LoVo (cell line): ENCODE measurements around the gene BRDT.
A peak's percentile ranks its signal among the peaks of the same experiment; 100 is the strongest.

Experiments
- DNase-seq: peaks from one replicate; pipeline ENCODE4 v3.0.0-alpha.2; 2016; ENCODE audit warnings: low spot score

The BRDT gene

GRCh38 chr1:91949356-91949699 lies at the start of gene BRDT:
Gene BRDT (plus strand): TSS chr1:91949401. CDS start chr1:91962755, 13,354 bp downstream.
- DNase-seq, result no peak

DNA sequence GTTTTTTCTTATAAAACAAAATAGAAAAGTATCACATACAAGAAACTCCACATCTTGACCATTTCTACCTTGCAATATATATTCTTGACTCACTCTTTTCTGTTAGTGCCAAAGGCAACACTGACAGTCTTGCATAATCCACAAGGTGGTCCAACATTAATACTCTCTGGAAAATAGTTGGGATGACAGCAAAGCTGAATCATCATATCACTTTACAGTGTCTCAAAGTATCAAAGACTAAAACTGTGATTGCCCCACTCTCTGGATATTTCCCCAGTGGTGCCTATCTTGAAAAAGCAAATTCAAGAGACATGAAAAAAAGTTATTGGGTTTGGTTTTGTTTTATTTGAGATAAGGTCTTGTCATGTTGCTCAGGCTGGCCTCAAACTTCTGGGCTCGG lies 48.6 kb upstream of the BRDT start:
- DNase-seq, result peak; percentile 29

DNA sequence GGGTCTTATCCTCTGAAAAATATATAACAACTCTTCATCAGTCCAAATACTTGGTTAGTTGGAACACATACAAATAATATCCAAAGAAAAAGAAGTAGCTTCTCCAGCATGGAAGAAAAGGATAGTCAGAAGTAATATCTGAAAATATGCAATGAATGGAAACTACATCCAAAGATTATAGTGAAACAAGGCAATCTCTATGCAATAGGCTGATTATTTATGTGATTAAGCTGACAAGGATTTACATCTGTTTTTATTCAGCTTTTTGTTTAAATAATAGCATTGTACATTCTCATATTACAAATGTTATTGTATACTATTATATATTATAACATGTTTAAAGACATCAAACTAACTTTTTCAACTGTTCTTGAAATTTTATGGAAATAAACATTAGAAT lies 48.0 kb upstream of the BRDT start:
- DNase-seq, result no peak

DNA sequence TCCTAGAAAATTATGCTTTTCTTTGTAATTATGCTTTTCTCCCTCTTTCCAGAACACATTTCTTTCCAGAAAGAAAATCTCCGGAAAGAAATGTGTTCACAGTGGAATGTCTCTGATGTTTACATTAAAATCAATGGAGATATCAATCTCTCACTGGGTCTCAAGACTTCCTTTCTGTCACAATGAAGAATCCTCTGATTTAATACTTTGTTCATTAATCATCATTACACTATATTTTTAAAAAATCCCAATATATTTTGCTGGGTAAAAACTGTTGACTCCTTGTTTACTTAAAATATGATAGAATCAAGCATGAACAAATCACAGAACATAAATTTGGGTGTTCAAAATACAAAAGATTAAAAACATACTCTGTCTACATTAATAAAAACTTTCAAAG lies 36.9 kb upstream of the BRDT start:
- no peak for DNase-seq

- no peak for DNase-seq
Measured at GRCh38 chr1:91913018-91913417, 36.2 kb upstream of the BRDT start.

- no peak for DNase-seq
Measured at GRCh38 chr1:91916046-91916445, 33.2 kb upstream of the BRDT start.

GRCh38 chr1:91916811-91917460 lies 32.3 kb upstream of the BRDT start:
- no peak for DNase-seq

GRCh38 chr1:91919962-91920361 lies 29.2 kb upstream of the BRDT start:
- DNase-seq, result no peak

GRCh38 chr1:91924146-91924545 lies 25.1 kb upstream of the BRDT start:
- DNase-seq, result peak; percentile 45

DNA sequence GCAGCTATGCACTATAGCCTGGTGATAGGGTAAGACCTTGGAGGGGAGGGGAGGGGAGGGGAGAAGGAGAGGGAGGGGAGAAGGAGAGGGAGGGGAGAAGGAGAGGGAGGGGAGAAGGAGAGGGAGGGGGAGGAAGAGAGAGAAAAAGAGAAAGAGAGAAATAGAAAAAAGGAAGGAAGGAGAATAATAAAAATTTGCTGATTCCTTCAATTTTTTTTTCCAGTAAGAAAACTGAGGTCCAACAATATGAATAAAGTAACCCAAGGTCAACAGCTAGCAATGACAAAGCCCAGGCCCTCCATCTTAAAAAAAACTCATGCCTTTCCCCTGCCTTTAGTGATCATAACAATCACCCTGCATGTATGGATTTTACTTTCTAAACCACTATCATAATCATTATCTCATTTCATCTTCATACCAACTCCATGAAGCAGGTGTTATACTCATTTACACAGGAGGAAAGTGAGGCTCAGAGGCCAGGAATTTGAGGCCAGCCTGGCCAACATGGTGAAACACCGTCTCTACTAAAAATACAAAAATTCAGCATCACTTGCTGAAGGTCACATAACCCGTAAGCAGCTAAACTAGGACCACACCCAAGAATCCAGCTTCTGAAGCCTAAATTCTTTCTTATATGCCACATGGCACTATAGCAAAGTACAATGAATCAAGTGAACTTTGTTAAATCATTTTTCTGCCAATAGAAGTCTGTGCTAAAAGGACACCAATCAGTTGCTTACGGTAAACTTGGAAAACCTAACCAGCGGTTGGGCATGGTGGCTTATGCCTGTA lies 23.4 kb upstream of the BRDT start:
- no peak for DNase-seq

DNA sequence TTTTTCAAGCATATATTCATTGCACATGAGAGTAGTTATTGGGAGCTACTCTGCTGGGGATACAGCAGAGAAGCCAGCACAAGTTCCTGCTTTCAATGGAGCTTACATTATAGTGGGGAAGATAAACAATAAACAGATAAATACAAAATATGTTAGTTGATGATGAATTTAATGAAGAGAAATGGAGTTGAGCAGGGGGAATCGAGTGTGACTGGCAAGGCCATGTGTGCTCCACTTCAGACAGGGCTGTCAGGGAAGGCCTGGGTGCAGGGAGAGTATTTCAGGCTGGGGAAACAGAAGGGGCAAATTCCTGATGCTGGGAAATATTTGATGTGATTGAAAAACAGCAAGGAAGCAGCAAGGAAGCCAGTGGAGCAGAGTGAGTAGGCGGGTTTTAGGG lies 21.2 kb upstream of the BRDT start:
- no peak for DNase-seq

DNA sequence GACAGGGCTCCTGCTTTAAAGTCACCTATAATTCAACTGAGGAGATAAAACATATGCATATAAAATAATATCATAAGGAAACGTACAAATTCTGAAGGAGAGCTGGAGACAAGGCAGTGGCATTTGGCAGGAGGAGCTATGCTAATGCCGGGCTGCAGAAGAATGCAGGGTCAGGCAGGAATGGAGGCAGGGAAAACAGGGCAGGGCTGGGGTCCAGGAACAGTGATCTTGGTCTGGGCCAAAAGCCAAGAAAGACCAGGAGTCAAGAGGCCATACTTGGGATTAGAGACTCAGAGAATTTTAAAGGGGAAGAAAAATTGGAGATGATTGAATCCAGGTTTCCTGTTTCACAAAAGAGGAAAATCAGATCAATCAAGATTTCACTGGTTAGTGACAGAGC lies 20.0 kb upstream of the BRDT start:
- DNase-seq, result no peak

GRCh38 chr1:91937613-91938012 lies 11.6 kb upstream of the BRDT start:
- no peak for DNase-seq

DNA sequence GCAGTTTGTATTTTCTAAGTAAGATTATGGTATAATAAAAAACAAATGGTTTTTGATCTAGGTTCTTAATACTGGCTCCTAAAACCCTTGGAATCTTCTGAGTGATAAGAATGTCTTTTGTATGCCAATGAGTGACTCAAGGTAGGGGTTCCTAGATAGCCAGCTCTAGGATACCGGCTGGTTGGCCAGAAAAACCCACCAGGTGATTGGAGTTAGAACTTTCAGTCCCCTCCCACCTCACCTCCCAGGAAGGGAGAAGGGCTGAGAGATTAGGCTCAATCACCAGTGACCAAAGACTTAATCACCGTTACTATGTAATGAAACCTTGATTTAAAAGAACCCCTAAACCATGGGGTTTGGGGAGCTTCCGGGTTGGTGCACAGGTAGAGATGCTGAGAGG lies 8.7 kb upstream of the BRDT start:
- DNase-seq, result no peak

GRCh38 chr1:91944087-91944486 lies 5.1 kb upstream of the BRDT start:
- DNase-seq, result no peak

- DNase-seq, result no peak
Measured at GRCh38 chr1:91948097-91948496, 1.1 kb upstream of the BRDT start.

DNA sequence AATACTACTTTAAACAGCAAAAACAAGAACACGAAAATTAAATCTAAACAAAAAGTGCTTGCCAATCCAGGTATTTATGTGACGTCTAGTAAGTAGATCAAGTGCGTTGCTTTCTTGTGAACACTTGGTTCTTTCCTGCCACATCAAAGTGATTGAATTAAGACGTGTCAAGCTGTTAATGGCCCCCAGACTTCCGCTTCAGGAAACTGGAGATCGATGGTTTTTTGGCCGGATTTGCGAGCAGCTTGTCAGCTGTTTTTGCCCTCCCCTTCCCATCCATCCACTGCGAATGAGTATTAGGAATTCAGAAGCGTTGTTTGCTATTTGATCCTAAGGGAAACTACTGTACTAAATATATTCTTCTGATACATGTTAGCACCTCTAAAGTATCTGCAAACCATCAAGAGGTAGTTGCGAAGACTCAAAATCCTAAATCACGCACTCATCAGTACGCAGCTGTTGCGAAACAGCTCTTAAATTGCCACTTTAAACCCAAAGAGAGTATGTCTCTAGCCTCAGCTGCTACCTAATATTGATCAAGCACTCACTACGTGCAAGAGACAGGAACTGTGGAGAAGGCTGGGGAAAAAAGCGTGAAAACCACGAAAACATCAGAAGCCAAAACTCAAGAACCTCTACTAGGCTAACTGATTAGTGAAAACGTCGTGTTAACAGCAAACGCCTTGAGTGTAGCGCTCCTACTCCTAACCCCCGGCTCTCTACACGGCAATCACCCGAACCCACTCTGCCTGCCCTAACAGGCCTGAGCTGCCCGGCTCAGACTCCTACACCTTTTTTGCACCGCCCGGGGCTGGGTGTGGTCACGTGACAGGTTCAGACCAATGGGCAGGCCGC lies 473 bp upstream of the BRDT start:
- no peak for DNase-seq

DNA sequence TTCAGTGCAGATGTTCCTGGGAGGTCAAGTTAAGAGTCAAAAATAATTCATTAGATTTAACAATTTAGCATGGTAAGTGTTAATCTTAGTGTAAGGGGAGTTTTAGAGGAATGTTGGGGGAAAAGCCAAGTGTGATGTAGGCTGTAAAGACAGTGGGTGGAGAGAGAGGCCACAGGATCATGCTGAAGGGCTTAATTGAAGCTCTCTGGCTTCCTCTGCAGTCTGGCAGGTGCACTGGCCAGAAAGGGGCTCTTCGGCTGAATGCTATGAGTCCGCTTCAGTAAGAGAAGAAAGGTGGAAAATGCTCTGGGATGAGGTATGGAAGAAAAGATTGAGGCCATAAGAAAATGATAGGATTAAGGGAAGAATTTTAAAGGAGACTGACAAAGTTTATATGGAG lies 3.0 kb downstream of the BRDT start:
- DNase-seq, result no peak

GRCh38 chr1:91958926-91959325 lies 9.7 kb downstream of the BRDT start:
- DNase-seq, result no peak

- no peak for DNase-seq
Measured at GRCh38 chr1:91968334-91968733, 19.1 kb downstream of the BRDT start.

DNA sequence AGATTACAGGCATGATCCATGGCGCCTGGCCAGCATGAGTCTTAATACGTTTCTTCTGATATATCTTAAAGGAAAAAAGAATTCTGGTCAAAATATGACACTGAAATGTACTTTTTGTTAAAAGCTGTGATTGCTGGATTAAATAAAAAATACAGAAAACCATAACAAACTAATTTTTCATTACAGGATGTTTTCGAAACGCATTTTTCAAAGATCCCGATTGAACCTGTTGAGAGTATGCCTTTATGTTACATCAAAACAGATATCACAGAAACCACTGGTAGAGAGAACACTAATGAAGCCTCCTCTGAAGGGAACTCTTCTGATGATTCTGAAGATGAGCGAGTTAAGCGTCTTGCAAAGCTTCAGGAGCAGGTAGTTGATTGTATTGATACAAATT lies 30.2 kb downstream of the BRDT start:
- DNase-seq, result no peak

DNA sequence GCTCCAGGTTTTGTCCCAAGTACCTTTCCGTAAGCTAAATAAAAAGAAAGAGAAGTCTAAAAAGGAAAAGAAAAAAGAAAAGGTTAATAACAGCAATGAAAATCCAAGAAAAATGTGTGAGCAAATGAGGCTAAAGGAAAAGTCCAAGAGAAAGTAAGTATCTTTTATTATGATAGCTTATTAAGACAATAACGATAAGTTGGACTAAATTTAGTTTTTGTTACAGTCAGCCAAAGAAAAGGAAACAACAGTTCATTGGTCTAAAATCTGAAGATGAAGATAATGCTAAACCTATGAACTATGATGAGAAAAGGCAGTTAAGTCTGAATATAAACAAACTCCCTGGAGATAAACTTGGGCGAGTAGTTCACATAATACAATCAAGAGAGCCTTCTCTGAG lies 31.5 kb downstream of the BRDT start:
- DNase-seq, result no peak

DNA sequence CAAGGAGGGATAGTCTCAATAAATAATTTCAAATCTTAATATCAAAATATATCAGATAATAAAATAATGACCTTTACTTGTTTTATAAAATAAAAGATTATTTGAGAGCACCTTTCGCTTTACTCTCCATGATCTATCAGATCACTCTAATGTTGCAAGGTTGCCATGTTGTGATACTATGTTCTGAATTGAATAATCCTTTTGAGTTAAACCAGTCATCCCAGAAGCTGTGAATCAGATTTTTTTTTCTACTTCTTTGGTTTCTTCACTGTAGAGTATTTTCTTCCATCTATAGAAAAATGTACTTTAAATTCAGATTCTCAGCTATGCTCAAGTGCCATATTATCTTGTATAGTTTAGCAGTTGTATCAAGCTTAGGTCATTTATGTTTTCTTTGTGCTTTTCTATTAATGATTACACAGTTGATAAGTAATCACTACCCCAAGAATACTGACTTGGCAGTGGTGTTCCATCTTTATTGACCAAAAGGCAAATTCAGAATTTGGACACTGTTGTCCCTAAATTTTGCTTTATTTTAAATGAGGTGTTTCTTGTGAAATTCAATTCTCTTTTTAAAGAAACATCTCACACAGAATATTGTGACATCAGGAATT lies 32.9 kb downstream of the BRDT start:
- no peak for DNase-seq
